Measurements from ENCODE around the gene ASB5.

Gene ASB5

DNA sequence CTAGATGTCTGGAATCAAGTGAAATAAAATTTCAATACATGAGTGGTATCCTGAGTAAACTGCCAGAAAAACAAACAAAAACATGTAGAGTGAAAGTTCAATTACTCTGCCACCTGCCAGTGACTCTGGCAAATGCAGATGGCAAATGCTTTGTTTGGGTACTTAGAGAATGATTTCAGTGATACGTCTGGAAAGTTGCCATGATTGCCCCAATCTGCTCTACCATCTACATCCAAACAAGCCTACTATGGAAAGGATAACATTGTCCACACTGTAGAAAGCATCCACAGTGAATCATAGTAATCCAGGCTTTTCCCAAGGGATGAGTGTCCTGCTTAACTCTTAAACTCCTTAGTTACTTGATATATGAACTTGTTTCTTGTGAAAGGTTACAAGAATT, 77.0 kb downstream of the ASB5 start:
- DNase-seq, result no peak
- peaks cover 8% of the 10 kb centered on the region for H3K27me3 Mint-ChIP-seq (ENCODE audit: low read depth, poor library complexity)
- no peak overlapping the region for H3K27ac Mint-ChIP-seq
- TF ChIP-seq CTCF (IDR thresholded peaks at IDR 0.05), result no peak
- H3K4me1 Mint-ChIP-seq, result peaks cover 19% of the 10 kb centered on the region
- H3K9me3 Mint-ChIP-seq, result no peaks in the 10 kb centered on the region
- no peaks in the 10 kb centered on the region for H3K36me3 Mint-ChIP-seq (ENCODE audit: low read depth)
- H3K4me3 Mint-ChIP-seq, result no peak overlapping the region

GRCh38 chr4:176189891-176190795, 78.9 kb downstream of the ASB5 start:
- Mint-ChIP-seq H3K27me3 (ENCODE audit: low read depth, poor library complexity) (no peaks in the 10 kb centered on the region), H3K36me3 (ENCODE audit: low read depth) (no peaks in the 10 kb centered on the region), H3K4me1 (peaks cover 10% of the 10 kb centered on the region), H3K9me3 (no peaks in the 10 kb centered on the region), H3K4me3 (no peak overlapping the region), H3K27ac (peak overlapping the region; percentile 53)
- DNase-seq, result no peak
- TF ChIP-seq CTCF (IDR thresholded peaks at IDR 0.05), result no peak

DNA sequence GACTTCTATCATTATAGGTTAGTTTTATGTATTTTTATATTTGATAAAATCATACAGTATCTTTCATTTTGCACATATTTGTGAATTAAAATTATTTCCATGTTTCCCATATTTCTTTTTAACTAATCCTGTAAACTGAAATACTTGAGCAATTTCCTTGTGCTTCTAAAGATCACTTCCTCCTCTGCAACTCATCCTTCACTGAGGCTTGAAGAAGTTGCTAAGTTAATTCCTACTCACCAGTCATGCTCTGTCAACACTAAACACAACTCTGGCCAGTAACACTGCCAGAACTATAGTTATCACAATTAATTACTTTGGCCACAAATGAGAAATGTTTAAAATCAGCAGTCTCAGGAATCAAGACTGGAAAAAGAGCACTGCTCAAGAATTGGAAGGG, 80.4 kb downstream of the ASB5 start:
- no peaks in the 10 kb centered on the region for H3K36me3 Mint-ChIP-seq (ENCODE audit: low read depth)
- no peak for TF ChIP-seq CTCF (IDR thresholded peaks at IDR 0.05)
- no peak for DNase-seq
- no peak overlapping the region for H3K4me3 Mint-ChIP-seq
- no peaks in the 10 kb centered on the region for H3K27me3 Mint-ChIP-seq (ENCODE audit: low read depth, poor library complexity)
- no peaks in the 10 kb centered on the region for H3K9me3 Mint-ChIP-seq
- no peak overlapping the region for H3K27ac Mint-ChIP-seq
- peaks cover 7% of the 10 kb centered on the region for H3K4me1 Mint-ChIP-seq

DNA sequence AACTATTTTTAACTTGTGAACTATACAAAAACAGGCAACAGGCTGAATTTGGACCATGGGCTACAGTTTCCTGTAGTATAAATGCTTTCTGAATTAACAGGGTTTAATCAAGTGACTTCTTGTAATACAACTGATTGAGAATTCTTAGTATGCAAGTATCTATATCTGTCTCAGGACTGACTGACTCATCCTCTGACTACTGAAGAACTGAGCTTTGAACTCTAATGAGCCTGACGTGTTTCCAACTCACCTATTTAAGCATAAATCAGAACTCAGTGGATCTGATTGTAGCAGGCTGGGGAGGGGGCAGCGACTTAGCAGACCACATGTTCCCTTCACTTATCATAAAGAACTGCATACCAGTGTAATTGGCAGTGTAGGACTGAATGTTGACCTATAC, 81.4 kb downstream of the ASB5 start:
- H3K4me3 Mint-ChIP-seq, result no peak overlapping the region
- TF ChIP-seq CTCF (IDR thresholded peaks at IDR 0.05), result no peak

GRCh38 chr4:176186671-176187395, 82.2 kb downstream of the ASB5 start:
- DNase-seq, result no peak
- TF ChIP-seq CTCF (IDR thresholded peaks at IDR 0.05), result no peak
- Mint-ChIP-seq H3K4me3 (no peak overlapping the region), H3K27ac (no peak overlapping the region), H3K27me3 (ENCODE audit: low read depth, poor library complexity) (no peaks in the 10 kb centered on the region), H3K4me1 (peaks cover 7% of the 10 kb centered on the region), H3K36me3 (ENCODE audit: low read depth) (no peaks in the 10 kb centered on the region), H3K9me3 (no peaks in the 10 kb centered on the region)

More for the DNA sequence above, 81.4 kb downstream of the ASB5 start:
- Mint-ChIP-seq H3K36me3 (ENCODE audit: low read depth) (no peaks in the 10 kb centered on the region), H3K9me3 (no peaks in the 10 kb centered on the region), H3K27me3 (ENCODE audit: low read depth, poor library complexity) (no peaks in the 10 kb centered on the region), H3K27ac (no peak overlapping the region), H3K4me1 (peaks cover 7% of the 10 kb centered on the region)
- no peak for DNase-seq

Measured in nephron progenitor cell (in vitro differentiated cells).